H1 (cell line): ENCODE data around the gene MICA. TPM values are rescaled to one million over a fixed set of nuclear protein-coding genes. Genes with fewer than 3 reads are reported as not detected.

ENCODE experiments used
- CTCF ChIA-PET: fragments of 300-600 bp; sonication (Branson Sonifier 250); formaldehyde crosslinking; loops from one replicate; lab custom pipeline; 2021; ENCODE audit not compliant: partially characterized antibody; lab: Charles Lee
- POLR2A ChIA-PET: fragments of 300-600 bp; sonication (Branson Sonifier 250); formaldehyde crosslinking; loops from one replicate; lab custom pipeline; 2021; ENCODE audit warnings: inconsistent platforms; ENCODE audit not compliant: partially characterized antibody; lab: Charles Lee
- DNase-seq, 2 experiments: peaks; one replicate each; pipeline versions ENCODE4 v3.0.0 to v3.0.0-alpha.2; 2010 to 2022; ENCODE audit warnings: low spot score in 2 of 2, low read depth in 1 of 2, mixed read lengths in 1 of 2
- FAIRE-seq: peaks from 2 replicates; lab custom pipeline; 2011; peaks lifted over from hg19 to GRCh38; lab: Jason Lieb, UNC
- H2AFZ ChIP-seq: 2 replicates; pipeline ENCODE4 v1.8.1; 2012; ENCODE audit warnings: low read length, inconsistent platforms
- H2AK5ac ChIP-seq: 2 replicates; pipeline ENCODE4 v1.6.1; 2013; ENCODE audit warnings: low read depth, low read length
- H2BK120ac ChIP-seq: replicated peaks from 2 replicates; pipeline ENCODE3; 2013; ENCODE audit warnings: low read depth, low read length, inconsistent platforms
- H2BK12ac ChIP-seq: 2 replicates; pipeline ENCODE4 v1.6.1; 2013; ENCODE audit warnings: low read depth, low read length
- H2BK15ac ChIP-seq: 2 replicates; pipeline ENCODE4 v1.6.1; 2013; ENCODE audit warnings: low read length
- H2BK20ac ChIP-seq: 2 replicates; pipeline ENCODE4 v1.6.1; 2013; ENCODE audit warnings: low read length
- H2BK5ac ChIP-seq: 2 replicates; pipeline ENCODE4 v1.6.1; 2013; ENCODE audit warnings: low read depth, low read length
- H3K14ac ChIP-seq: 2 replicates; pipeline ENCODE4 v1.6.1; 2013; ENCODE audit warnings: inconsistent platforms; ENCODE audit not compliant: insufficient read length
- H3K18ac ChIP-seq: 2 replicates; pipeline ENCODE4 v1.6.1; 2013; ENCODE audit warnings: low read length; ENCODE audit errors: extremely low read depth
- H3K23ac ChIP-seq: 2 replicates; pipeline ENCODE4 v1.6.1; 2013; ENCODE audit warnings: inconsistent platforms; ENCODE audit not compliant: insufficient read length
- H3K23me2 ChIP-seq: 2 replicates; pipeline ENCODE4 v1.6.1; 2013; ENCODE audit warnings: low read depth, low read length
- H3K27ac ChIP-seq: 2 replicates; pipeline ENCODE4 v1.6.1; 2011; ENCODE audit warnings: low read depth, low read length, inconsistent platforms
- H3K27me3 ChIP-seq, 4 experiments: replicated peaks in 1 of 4; 1 replicate in 1 of 4; 2 replicates in 3 of 4; pipeline versions ENCODE4 v1.6.1 to v1.8.1; 2011 to 2013; ENCODE audit warnings: low read length in 3 of 4, mild to moderate bottlenecking in 3 of 4, inconsistent platforms in 2 of 4, mixed read lengths in 2 of 4, moderate library complexity in 1 of 4; ENCODE audit not compliant: control insufficient read depth in 3 of 4, insufficient read depth in 3 of 4; ENCODE audit errors: extremely low read depth in 1 of 4
- H3K36me3 ChIP-seq, 4 experiments: 2 replicates each; pipeline versions ENCODE4 v1.6.1 to v1.8.1; 2011 to 2013; ENCODE audit warnings: mild to moderate bottlenecking in 4 of 4, low read length in 3 of 4, moderate library complexity in 2 of 4, control low read depth in 1 of 4, inconsistent platforms in 1 of 4; ENCODE audit not compliant: insufficient read depth in 4 of 4, control insufficient read depth in 2 of 4
- H3K4ac ChIP-seq: replicated peaks from 2 replicates; pipeline ENCODE3; 2013; ENCODE audit warnings: low read length, low read depth, mixed read lengths, inconsistent platforms; ENCODE audit not compliant: insufficient read length
- H3K4me1 ChIP-seq, 4 experiments: replicated peaks in 1 of 4; 1 replicate in 1 of 4; 2 replicates in 3 of 4; pipeline versions ENCODE4 v1.6.1 to v1.8.1; 2011 to 2013; ENCODE audit warnings: low read length in 3 of 4, inconsistent platforms in 2 of 4, mixed read lengths in 1 of 4; ENCODE audit not compliant: insufficient read depth in 4 of 4, control insufficient read depth in 3 of 4
- H3K4me2 ChIP-seq, 2 experiments: 2 replicates each; pipeline versions ENCODE4 v1.6.1 to v1.8.1; 2011 to 2013; ENCODE audit warnings: low read depth in 2 of 2, low read length in 2 of 2, control low read depth in 1 of 2, inconsistent platforms in 1 of 2, mild to moderate bottlenecking in 1 of 2; ENCODE audit not compliant: insufficient read depth in 1 of 2
- H3K4me3 ChIP-seq, 4 experiments: fragments of 200-600, 300-600 bp in 1 of 4; sonication (generic), shearing (Covaris generic), sonication (Bioruptor Twin) in 1 of 4; 2 replicates each; pipeline versions ENCODE4 v1.5.1 to v1.8.1; 2011 to 2016; ENCODE audit warnings: low read length in 4 of 4, low read depth in 3 of 4, control low read depth in 2 of 4, inconsistent platforms in 2 of 4, mild to moderate bottlenecking in 2 of 4, mixed read lengths in 1 of 4, moderate library complexity in 1 of 4; ENCODE audit not compliant: insufficient read depth in 2 of 4; ENCODE audit errors: extremely low read depth in 1 of 4
- H3K56ac ChIP-seq: replicated peaks from 2 replicates; pipeline ENCODE3; 2013; ENCODE audit warnings: low read depth, mild to moderate bottlenecking, mixed read lengths, low read length, inconsistent platforms; ENCODE audit not compliant: insufficient read length
- H3K79me1 ChIP-seq: 2 replicates; pipeline ENCODE4 v1.6.1; 2013; ENCODE audit warnings: low read depth, low read length, control low read depth
- H3K79me2 ChIP-seq, 2 experiments: 2 replicates each; pipeline versions ENCODE4 v1.6.1 to v1.8.1; 2012 to 2013; ENCODE audit warnings: low read length in 2 of 2, mild to moderate bottlenecking in 2 of 2, inconsistent platforms in 1 of 2; ENCODE audit not compliant: insufficient read depth in 2 of 2, control insufficient read depth in 1 of 2
- H3K9ac ChIP-seq, 4 experiments: replicated peaks in 1 of 4; 1 replicate in 1 of 4; 2 replicates in 3 of 4; pipeline versions ENCODE4 v1.6.1 to v1.8.1; 2011 to 2013; ENCODE audit warnings: low read depth in 3 of 4, low read length in 3 of 4, control low read depth in 2 of 4, mild to moderate bottlenecking in 2 of 4, moderate library complexity in 2 of 4, inconsistent platforms in 1 of 4; ENCODE audit errors: extremely low read depth in 1 of 4
- H3K9me3 ChIP-seq, 2 experiments: 2 replicates each; pipeline versions ENCODE4 v1.6.1 to v1.8.1; 2012 to 2013; ENCODE audit warnings: mild to moderate bottlenecking in 2 of 2, moderate library complexity in 2 of 2, control low read depth in 1 of 2, inconsistent platforms in 1 of 2, low read depth in 1 of 2, low read length in 1 of 2, mixed read lengths in 1 of 2; ENCODE audit not compliant: insufficient read depth in 2 of 2
- H4K20me1 ChIP-seq, 2 experiments: replicated peaks in 1 of 2; 2 replicates each; pipeline versions ENCODE3 to v1.8.1; 2011 to 2013; ENCODE audit warnings: inconsistent platforms in 2 of 2, low read length in 2 of 2, mild to moderate bottlenecking in 1 of 2; ENCODE audit not compliant: insufficient read depth in 2 of 2, control insufficient read depth in 1 of 2
- H4K5ac ChIP-seq: 2 replicates; pipeline ENCODE4 v1.6.1; 2013; ENCODE audit warnings: low read length, low read depth, mixed read lengths, inconsistent platforms; ENCODE audit not compliant: insufficient read length
- H4K8ac ChIP-seq: 2 replicates; pipeline ENCODE4 v1.8.0; 2013; ENCODE audit warnings: mild to moderate bottlenecking, moderate library complexity, low read length, inconsistent platforms; ENCODE audit not compliant: insufficient read depth; ENCODE audit errors: extremely low read depth
- H4K91ac ChIP-seq: replicated peaks from 2 replicates; pipeline ENCODE3; 2013; ENCODE audit warnings: low read length, mixed read lengths, inconsistent platforms; ENCODE audit not compliant: insufficient read length
- CHD1 ChIP-seq: IDR thresholded peaks from 2 replicates; pipeline ENCODE4 v1.6.1; 2012; ENCODE audit warnings: low read depth, low read length, improper control_type of control experiment
- RFX5 ChIP-seq: IDR thresholded peaks from 2 replicates; pipeline ENCODE4 v1.6.1; 2011; ENCODE audit warnings: low read depth, low read length, improper control_type of control experiment, borderline replicate concordance
- WGBS, 2 experiments: shearing (Covaris generic) in 1 of 2; methylation state at CpG; one replicate each; pipeline versions ENCODE4 v1.1.6 to v1.1.7; 2013 to 2015; ENCODE audit warnings: low lambda C conversion rate in 2 of 2, mixed read lengths in 2 of 2, inconsistent platforms in 1 of 2, low coverage in 1 of 2, missing lambda C conversion rate in 1 of 2; ENCODE audit not compliant: insufficient replicate concordance in 2 of 2, insufficient coverage in 1 of 2, insufficient read length in 1 of 2; ENCODE audit errors: extremely low coverage in 1 of 2, missing lambda C conversion rate in 1 of 2; 5-methylcytosine and 5-hydroxymethylcytosine counted together
- polyA plus RNA-seq, 7 experiments: library from polyadenylated mRNA; depleted of rRNA in 3 of 7; stranded (reverse) in 5 of 7; unstranded in 2 of 7; fragments of >200 nt in 5 of 7; fragments of 200-250 nt in 2 of 7; gene quantifications; 1 replicate in 5 of 7; 2 replicates in 1 of 7; 4 replicates in 1 of 7; pipeline versions ENCODE4 v1.2.1 to v1.2.3, GENCODE V29; 2011 to 2013; ENCODE audit warnings: missing spikeins in 2 of 7, mixed read lengths in 2 of 7
- total RNA-seq: library from RNA; stranded (reverse); fragmentation: NEBNext Ultra II Directional; extraction: Animal tissue kit (Norgen Biotek cat#: 25700); gene quantifications from 2 replicates; pipeline ENCODE4 v1.2.1, GENCODE V29; 2021

MICA gene
- total and polyA plus RNA-seq, 2 of the 8 experiments (the other 6 are each of a cell fraction or from before 2014, with no cell fraction given), result 12.5 to 16.3 TPM

GRCh38 chr6:31386977-31387376 is 16.4 kb upstream of the MICA start:
- H2BK120ac ChIP-seq, result no peak overlapping the region
- H3K4me3 ChIP-seq, result no peak overlapping the region
- H3K27me3 ChIP-seq, result no peaks in the 10 kb centered on the region
- H4K8ac ChIP-seq, result no peak overlapping the region
- no peaks in the 10 kb centered on the region for H3K23me2 ChIP-seq
- 95% methylated on average over 1 of the region's 1 CpG; no CpG with 5 or more reads in 1 of the 2 experiments for WGBS, 2 experiments
- no peaks in the 10 kb centered on the region for H3K36me3 ChIP-seq
- FAIRE-seq, result no peak
- H3K18ac ChIP-seq, result no peak overlapping the region
- H3K9me3 ChIP-seq, result no peaks in the 10 kb centered on the region
- no peak overlapping the region for H3K14ac ChIP-seq
- H4K91ac ChIP-seq, result no peak overlapping the region
- TF ChIP-seq CHD1 (no peak), RFX5 (no peak)
- TF ChIP-seq, all 59 proteins: peak for 0
- ChIA-PET POLR2A (interaction anchor here (0.8 kb wide), 1 partner anchor 218 kb away, joined by 3 read pairs; no protein-coding TSS in a partner anchor), CTCF (interaction anchor here (0.6 to 1.5 kb wide), 3 partner anchors 11 to 106 kb away, joined by 3 to 5 read pairs (median 5); no protein-coding TSS in a partner anchor)
- no peak overlapping the region for H3K56ac ChIP-seq
- no peak overlapping the region for H3K4ac ChIP-seq
- no peak overlapping the region for H2AK5ac ChIP-seq
- H2AFZ ChIP-seq, result no peak overlapping the region
- H4K20me1 ChIP-seq, result peaks cover 0 to 2% of the 10 kb centered on the region in 2 experiments
- H3K4me2 ChIP-seq, result no peak overlapping the region
- H2BK5ac ChIP-seq, result no peak overlapping the region
- H3K79me2 ChIP-seq, result no peaks in the 10 kb centered on the region
- no peak for DNase-seq
- H3K4me1 ChIP-seq, result peaks cover 0 to 6% (median 0%) of the 10 kb centered on the region in 4 experiments; a peak in 1 of 7 replicates
- no peak overlapping the region for H2BK15ac ChIP-seq
- H3K9ac ChIP-seq, result no peak overlapping the region
- H3K79me1 ChIP-seq, result no peaks in the 10 kb centered on the region
- no peak overlapping the region for H4K5ac ChIP-seq
- H3K27ac ChIP-seq, result no peak overlapping the region
- H2BK20ac ChIP-seq, result 0 out of 2 replicates have a peak overlapping the region, but pooled peaks have one; percentile 35
- no peak overlapping the region for H2BK12ac ChIP-seq
- H3K23ac ChIP-seq, result no peak overlapping the region
